Activated CD4-positive, alpha-beta T cell treated with anti-CD3 and anti-CD28 coated beads, Interleukin-10, Interleukin-2, amounts not matched to agents 100 ng/mL and 50 ng/mL, durations not matched to agents 16 hours and 8 hours (primary cell): ENCODE data around the gene TNFRSF1A.
A peak's percentile ranks its signal among the peaks of the same experiment; 100 is the strongest.

ENCODE experiments used
- DNase-seq: peaks from one replicate; pipeline ENCODE4 v3.0.0-alpha.2; 2020

Gene TNFRSF1A

DNA sequence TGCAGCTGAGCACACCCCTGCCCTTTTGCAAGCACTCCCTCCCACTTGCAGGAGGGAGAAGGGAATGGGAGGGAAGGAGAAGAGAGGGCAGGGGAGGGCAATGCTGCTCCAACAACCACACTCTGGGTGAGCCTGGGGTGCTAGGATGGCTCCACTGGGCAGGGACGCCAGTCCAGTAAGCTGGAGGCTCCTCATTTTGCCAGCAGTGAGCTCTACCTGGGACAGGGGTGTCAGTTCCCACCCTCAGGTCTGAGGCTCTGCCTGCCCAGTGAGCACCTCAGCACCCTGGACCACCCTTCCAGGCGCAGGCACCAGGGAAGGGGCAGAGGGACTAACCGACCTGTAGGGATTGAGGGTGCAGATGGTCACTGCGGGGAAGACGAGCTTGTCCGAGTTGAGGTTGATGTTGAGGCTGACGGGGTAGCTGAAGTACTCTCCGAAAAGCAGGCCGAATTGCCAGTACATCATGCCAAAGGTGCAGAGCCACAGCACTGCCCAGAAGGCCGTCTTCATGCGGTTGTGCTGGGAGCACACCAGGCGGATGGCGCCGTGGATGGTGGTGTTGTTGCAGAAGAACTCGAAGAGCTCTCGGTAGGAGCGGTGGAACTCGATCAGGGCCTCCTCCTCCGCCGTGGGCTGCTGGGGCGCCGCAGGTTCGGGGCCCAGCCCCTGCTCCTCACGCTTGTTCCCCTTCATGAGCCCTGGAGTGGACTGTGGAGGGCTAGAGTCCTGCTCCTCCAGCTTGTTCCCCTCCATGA is 32.3 kb upstream of the TNFRSF1A start:
- no peak for DNase-seq

DNA sequence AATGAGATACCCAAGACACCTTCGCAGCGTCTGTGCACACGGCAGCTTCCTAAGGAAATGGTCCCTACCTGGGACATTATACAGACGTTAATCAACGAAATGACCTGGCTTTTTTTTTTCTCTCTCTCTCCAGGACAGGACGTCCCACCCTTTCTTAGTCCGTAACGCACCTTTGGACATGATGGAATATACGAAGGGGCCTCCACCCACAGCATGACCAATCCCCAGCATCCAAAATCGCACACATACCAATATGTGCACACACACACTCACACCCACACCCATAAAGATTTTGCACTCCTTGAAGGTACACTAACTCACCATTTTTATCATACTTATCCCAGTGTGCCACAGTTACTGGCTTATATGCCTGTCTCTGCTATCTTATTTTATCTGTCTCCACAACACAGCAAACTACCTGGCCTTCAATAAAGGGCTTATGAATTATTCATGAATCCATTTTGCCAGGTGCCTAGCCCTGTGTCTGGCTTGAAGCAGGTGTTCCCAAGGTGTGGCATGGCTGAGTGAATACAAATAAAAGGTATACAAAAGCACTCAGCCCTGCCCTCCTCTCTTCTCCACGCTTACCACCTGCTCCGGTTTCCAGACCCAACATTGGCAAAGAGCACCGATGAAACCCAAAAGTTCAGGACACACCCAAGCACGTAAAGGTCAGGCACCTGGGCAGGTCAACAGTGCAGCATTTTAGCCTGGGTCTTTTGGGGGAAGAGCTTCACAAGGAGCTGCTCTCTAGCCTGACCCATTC is 31.3 kb upstream of the TNFRSF1A start:
- no peak for DNase-seq

DNA sequence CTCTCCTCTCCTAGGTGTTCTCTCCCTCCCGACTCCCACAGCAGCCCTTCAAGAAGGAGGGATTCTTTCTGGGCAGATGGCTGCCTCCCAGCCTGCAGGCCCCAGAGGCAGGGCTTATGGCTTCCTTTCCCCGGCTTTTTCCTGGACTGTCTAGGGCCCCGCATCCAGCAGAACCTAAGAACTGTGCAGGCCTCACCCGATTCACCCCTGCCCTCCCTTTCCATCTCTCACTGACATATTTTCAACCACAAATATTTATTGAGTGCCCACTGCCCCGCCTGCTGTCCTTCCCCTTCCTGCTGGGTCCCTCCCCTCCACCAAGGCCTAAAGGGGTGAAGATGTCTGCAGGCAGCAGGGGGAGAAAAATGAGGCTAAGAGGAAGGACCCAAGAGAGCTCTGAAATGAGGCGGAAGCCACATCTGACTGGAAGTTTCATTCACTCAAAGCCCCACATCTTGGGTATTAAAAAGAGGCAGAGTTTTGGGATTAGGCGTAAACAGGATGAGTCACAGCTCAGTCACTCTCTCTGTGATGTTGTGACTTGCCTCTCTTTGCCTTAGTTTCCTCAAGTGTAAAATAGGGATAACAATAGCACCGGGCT is 30.6 kb upstream of the TNFRSF1A start:
- DNase-seq, result peak; percentile 35

DNA sequence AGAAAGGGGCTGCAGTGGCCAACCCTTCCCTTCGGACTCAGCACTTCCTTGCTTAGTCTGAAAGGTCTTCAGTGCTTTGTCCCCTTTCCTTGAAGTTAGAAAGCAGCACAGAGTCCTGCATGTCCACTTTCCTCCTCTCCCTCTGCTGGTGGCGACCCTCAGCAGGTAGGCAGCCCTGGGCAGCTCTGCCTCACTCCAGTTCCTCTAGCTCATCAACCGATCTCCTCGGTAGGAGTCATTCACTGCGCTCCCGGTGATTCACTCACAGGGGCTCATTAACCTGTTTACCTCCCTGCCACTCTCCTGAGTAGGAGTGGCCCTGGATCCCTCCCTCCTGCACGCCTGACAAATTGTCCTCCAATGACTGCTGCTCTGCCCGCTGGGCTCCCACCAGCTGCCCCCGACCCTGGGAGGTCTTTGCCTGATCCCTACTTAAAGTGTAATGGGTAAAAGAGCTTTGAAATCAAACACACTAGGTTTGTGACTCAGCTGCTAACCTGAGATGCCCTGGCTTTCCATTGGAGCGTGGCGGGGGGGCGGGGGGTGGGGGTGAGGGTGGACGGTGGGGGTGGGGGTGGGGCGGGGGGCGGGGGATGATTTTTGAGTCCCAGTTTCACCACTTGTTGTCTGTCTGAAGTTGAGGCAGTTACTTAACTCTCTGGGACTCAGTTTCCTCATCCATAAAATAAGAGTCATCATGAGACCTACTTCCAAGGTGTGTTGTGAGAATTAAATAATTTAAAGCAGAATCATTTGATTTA is 29.3 kb upstream of the TNFRSF1A start:
- no peak for DNase-seq

DNA sequence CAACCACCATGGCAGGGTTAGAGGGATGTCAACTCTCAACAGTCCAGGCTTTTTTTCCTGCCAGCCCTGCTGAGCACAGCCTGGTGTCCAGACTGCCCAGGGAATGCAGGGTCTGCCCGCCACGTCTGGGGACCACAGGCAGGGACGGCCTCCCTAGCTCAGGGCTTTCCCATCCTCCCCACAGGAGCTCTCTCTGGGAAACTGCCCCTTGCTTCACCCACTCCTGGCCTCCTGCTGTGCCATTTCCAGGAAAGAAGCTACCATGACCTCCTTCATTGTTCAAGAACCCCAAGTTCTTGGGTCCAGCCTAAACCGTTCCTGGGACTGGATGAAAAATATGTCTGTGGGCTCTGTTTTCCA is 28.7 kb upstream of the TNFRSF1A start:
- no peak for DNase-seq

DNA sequence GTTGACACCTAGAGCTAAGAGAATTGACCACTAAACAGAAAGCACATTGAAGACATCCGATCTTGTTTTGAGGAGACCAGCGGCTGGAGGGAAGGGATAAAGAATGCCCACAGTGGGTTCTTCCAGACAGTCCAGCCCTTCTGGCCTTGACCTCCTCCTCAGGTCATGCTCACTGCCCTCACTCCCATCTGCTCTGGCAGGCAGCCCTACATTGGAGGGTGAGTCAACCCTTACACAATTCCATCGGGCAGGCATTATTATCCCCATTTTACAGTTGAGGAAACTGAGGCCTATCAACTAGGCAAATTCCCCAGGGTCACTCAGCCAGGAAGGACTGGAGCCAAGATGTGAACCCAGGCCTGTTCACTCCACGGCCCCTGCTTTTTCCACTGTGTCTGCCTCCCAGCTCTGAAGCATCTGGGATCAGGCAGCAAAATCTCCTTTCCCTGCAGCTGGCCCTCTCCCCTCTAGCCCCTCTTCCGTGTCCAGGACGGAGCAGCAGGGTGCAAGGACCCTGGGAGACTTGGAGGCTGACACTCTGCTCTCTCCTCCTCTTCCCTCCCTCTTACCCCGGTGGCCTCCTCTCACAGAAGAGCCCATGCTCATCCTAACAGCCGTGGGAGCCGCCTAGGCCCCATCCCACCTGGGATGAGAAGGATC is 28.2 kb upstream of the TNFRSF1A start:
- no peak for DNase-seq

DNA sequence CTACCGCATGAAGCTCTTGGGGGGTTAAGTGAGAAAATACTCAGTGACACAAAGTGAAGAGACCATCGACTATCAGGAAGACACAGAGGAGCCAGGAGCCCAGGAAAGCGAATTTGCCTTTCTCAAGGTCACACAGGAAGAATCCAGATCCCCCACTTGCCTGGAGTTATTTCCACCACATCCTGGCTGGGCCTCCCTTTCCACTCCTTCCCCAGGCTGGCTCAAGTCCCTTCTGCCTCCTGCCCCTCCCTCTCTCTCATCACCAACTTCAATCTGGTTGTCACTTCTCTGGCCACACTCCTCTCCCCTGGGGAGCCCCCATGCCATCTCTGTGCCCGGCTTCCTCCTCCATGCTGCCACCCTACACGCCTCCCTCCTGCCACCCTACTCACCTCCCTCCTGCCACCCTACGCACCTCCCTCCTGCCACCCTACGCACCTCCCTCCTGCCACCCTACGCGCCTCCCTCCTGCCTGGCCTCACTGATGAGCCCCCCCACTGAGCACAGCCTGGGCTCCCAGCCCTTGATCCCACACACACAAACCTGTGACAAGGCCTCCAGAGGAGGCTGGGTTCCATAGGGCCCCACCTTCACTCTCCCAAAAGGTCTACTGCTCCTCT is 27.1 kb upstream of the TNFRSF1A start:
- DNase-seq, result no peak

DNA sequence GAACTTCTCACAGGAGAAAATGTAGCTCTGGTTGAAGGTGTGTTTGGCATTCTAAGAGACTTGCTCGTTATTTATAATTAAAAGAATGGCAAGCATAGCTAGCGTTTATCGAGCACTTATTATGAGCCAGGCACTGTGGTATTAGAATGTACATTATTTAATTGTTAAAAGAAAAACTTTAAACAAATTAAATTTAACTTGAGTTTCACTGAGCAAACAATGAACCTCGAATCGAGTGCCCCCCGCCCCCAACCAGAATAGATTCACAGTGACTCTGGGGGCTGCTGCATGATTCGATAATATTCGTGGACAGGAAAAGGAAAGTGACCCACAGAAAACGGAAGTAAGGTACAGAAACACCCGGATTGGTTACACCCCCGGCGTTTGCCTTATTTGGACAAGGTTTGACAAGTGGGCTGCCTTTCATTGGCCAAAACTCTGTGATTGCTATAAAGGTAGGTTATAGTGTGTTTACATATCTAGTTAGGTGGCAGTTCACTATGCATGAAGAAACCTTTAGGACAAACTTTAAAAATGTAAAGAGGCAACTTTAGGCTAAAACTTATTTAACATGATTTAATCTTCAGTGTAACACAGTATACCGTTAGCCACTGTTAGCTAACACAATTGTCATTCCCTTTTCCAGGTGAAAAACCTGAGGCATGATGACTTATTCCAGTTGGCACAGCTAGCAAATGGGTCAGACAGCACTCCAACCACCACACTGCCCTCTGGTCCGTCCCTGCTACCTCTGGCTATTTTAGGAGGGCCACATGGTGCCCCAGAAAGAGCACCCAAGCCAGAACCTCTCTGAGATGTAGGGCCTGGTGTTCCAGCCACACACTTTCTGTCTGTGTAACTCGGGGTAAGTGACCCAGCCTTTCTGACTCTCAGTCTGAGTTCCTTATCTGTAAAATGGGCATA is 26.4 kb upstream of the TNFRSF1A start:
- DNase-seq, result peak; percentile 24

DNA sequence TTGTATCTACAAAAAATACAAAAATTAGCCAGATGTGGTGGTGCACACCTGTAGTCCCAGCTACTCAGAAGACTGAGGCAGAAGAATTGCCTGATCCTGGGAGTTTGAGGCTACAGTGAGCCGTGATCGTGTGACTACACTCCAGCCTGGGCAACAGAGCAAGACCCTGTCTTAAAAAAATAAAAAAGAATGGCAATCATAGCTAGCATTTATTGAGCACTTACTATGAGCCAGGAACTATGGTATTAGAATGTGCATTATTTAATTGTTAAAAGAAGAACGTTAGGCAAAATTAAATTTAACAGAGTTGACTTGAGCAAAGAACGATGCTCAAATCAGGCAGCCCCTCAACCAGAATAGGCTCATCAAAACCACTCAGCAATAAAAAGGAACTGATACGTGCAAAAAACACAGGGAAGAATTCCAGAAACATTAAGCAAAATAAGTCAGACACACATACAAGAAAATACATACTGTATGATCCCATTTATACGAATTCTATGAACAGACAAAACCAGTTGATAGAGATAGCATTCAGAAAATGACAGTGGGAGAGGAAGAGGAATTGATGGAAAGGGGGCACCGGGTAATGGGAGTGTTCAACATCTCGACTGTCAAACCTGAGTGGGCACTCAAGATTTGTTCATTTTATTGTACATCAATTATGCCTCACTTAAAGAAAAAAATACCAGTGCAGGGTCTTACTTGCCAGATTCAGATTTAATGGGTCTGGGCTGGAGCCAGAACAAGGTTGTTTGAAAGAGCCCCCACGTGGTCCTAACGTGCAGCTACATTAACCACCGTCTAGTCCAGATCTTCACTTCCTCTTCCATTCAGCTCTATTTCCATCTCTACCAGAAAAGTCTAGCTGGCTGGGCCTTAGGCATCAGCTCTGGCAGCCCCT is 25.4 kb upstream of the TNFRSF1A start:
- DNase-seq, result peak; percentile 53

DNA sequence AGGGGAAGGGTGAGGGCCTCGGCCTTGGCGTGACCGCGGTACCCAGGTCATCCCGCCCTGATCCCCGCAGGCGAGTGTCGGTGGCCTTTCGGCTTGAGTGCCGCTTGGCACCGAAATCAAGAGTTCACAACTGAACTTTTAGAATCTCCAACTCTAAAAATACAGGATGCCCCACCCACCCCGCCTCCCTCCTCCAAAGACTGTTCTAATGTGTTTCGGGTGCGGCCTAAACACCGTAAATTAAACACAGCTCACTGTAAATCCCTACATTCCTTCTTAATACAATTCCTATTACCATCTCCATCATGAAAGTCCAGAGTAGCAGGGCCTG is 22.1 kb upstream of the TNFRSF1A start:
- no peak for DNase-seq

DNA sequence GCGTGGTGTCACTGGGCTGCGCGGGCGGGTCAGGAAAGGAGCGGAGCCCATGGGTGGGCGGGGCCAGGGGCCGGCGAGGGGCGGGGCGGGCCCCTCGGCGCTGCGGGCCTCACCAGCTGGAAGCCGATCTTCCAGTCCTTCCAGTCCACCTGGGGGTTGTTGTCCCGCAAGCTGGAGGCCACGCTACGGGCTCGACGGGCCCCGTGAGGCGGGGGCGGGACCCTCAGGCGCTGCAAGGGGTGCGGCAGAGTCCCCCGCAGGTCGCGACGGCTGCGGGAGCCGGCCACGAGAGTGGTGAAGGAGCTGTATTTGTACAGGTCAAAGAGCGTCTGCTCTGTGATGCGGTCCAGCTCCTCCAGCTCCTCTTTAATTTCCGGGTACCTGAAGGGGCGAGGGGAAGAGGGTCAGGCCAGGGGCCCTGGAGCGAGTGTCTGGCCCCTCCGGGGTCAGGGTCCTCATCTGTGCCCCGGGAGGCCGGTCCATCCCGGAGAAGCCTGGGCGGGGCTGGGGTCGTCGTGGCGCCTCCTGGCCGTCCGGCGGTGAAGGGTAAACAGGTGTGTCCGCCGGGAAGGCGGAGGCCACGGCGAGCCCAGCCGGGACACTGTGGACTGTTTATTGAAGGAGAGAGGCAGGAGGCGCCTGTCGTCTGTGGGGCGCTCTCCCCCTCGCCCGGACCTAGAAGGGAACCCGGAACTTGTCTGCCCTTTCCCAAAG is 21.6 kb upstream of the TNFRSF1A start:
- DNase-seq, result peak; percentile 66

DNA sequence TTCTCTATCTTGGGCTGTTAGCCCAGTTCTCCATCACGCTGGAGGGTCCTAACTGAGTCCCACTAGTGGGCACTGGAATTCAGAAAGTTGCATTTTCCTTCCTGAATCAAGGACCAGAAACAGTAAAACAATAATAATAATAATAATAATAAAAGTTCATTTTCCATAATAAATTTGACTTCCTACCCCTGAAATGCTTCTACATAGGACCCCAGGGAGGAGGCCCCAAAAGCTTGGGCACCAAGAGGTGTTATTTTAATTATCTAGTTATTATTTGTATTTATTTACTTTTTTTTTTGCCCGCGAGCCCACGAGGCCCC is 21.1 kb upstream of the TNFRSF1A start:
- DNase-seq, result no peak

DNA sequence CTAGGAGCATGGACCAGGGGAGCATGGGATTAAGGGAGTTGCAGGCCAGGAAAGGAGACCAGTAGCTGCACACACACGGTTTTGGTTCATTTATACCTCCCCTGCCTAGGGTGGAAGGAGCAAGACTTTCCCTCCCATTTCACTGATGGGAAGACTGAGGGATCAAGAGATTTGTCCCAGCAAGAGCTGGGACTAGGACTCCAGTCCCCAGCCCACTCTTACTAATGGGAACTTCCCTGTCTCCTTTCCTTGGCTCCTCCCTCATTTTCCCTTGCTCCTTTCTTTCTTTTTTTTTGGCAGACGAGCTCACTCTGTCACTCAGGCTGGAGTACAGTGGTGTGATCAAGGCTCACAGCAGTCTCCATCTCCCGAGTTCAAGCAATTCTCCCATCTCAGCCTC is 20.5 kb upstream of the TNFRSF1A start:
- DNase-seq, result no peak

DNA sequence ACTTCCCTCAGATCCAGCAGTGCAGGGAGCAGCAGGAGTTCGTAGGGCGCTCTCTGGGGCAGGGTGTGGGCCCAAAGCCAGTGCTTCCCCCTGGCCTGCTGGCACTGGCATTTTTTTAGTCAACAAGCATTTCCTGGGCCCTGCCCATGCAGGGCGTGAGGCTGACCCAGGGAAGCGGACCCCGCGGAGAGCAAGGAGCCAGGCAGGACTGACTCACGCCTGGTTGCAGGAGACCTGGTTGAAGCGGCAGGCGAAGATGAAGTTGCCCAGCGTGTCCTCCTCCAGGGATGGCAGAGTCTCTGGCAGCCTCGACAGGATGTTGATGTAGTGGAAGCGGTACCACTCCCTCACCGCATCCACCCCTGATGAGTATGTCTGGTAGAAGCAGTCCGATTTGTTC is 20.0 kb upstream of the TNFRSF1A start:
- peak; percentile 22 for DNase-seq

DNA sequence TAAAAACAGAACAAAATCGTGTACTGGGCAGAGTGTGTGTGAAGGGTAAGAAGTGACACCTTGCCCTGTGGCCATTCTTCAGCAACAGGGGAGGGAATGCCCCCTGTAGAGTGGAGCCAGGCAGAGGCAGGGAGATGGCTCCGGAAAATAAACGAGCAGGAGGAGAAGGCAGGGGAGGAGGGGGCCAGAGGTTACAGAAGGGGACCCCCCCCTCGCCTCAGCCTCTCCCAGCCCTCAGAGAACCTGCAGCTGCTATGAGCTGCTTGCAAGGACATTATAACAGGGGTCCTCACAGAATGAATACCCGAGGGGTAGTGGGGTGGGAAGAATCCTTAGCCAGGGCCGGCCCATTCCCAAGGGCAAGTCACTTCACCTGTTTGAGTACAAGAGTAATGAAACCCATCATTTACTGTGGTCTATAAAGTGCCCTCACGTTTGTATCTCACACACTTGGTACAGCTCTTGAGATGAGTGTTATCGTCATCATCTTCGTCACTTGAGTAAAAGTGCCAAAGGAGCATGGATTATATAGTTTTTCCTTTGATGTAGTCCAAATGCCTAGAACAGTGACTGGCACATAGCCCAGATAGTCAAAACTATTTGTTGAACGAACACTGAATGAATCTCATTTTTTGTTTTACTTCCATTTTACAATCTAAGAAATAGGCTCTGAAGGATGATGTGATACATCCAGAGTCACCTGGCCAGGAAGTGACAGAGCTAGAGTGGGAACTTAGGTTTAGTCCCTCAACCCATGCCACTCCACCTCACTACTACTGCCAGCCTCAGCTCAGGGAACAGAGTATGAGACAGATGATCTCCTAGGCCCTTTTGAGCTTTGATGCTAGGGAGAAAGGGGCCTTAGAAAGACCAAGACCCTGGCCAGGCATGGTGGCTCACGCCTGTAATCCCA is 19.0 kb upstream of the TNFRSF1A start:
- DNase-seq, result peak; percentile 30

DNA sequence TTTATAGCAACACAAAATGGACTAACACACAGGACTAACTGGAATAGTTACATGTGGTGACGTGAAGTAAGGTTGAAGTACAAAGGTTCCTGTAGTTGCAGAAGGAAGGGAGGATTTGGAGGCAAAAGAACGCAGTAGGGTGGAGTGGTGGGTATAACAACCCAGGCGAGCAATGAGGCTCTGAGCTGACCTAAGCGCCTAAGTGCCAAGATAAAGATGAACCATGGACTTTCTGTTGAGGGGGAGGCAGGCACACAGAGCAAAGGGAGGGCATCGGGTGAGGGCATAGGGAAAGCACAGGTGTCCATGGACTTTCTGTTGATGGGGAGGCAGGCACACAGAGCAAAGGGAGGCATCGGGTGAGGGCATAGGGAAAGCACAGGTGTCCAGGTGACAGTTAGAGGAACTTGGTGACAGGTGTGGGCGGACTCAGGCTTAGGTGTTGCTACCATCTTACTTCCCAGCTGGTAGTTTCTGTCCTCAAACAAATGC is 18.2 kb upstream of the TNFRSF1A start:
- DNase-seq, result no peak

DNA sequence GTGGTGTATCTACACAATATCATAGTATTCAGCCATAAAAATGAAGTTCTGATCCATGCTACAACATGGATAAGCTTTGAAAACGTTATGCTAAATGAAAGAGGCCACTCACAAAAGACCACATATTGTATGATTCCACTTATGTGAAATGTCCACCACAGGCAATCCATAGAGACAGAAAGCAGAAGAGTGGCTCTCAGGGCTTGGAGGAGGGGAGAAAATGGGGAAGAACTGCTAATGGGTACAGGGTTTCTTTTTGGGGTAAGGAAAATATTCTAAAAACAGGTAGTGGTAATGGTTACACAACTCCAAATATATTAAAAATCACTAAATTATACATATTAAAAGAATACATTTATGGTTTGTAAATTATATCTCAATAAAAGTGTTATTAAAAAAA is 17.0 kb upstream of the TNFRSF1A start:
- DNase-seq, result no peak

DNA sequence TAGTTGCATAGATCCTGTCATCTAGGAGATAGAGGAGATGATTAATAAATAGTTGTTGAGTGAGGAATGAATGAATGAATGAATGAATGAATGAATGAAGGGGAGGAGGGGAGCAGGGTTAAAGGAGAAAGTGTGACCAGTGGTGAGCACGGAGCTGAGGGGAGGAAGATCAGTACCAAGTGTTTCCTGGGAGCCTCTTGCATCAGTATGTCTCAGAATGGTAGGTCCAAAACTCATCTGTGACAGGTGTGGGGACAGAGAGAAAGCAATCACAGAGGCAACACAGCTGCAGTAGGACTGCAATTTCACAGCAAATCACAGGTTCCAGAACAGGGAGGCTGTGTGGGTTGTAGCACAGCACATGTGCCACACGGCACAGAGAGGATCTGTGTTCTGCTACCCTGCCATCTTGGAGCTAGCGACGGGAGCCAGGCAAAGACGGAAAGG is 14.5 kb upstream of the TNFRSF1A start:
- no peak for DNase-seq
